MM.1S (cell line): ENCODE data around the gene IRF3.

Source experiments
- EZH2 ChIP-seq: fragments of 300-600 bp; sonication (generic); optimal IDR thresholded peaks from 2 replicates; pipeline ENCODE3; 2017; ENCODE audit warnings: low read depth, mild to moderate bottlenecking, antibody characterized with exemption, low read length, mixed read lengths
- EZH2phosphoT487 ChIP-seq: fragments of 300-600 bp; sonication (generic); IDR thresholded peaks from 2 replicates; pipeline ENCODE4 v1.6.1; 2018; ENCODE audit warnings: antibody characterized with exemption, low read length
- TF ChIP-seq, protein P1 (sequence below): fragments of 300-600 bp; sonication (generic); IDR thresholded peaks from 2 replicates; pipeline ENCODE4 v1.5.1; 2016; ENCODE audit warnings: antibody characterized with exemption, low read length, mixed read lengths

DNA sequence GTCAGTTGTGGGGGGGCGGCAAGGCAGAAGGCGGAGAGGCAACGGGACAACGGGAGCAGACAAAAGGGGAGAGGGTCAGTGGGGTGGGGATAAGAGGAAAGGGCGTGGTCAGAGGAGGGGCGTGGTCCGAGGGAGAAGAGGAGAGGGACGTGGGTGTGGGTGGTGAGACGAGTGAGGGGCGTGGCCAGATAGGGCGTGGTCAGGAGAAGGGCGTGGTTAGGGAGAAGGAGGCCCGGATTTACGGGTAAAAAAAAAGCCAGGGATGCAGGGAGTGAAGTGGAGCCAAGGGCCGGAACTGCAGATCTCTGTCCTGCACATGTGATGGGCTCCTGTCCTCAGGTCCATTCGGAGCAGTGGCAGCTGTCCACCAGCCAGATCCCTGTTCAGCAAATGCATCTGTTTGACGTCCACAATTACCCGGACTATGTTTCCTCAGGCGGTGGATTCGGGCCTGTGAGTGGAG lies 46.8 kb upstream of the IRF3 start:
- TF ChIP-seq, protein P1, sequence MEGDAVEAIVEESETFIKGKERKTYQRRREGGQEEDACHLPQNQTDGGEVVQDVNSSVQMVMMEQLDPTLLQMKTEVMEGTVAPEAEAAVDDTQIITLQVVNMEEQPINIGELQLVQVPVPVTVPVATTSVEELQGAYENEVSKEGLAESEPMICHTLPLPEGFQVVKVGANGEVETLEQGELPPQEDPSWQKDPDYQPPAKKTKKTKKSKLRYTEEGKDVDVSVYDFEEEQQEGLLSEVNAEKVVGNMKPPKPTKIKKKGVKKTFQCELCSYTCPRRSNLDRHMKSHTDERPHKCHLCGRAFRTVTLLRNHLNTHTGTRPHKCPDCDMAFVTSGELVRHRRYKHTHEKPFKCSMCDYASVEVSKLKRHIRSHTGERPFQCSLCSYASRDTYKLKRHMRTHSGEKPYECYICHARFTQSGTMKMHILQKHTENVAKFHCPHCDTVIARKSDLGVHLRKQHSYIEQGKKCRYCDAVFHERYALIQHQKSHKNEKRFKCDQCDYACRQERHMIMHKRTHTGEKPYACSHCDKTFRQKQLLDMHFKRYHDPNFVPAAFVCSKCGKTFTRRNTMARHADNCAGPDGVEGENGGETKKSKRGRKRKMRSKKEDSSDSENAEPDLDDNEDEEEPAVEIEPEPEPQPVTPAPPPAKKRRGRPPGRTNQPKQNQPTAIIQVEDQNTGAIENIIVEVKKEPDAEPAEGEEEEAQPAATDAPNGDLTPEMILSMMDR: no peak
- TF ChIP-seq EZH2: no peak
- no peak for TF ChIP-seq EZH2phosphoT487
